ENCODE measurements around the gene GUCA1C. TPM values are rescaled to one million over a fixed set of nuclear protein-coding genes. Genes with fewer than 3 reads are reported as not detected.

GUCA1C gene
- total and polyA plus RNA-seq, 9 of the 15 experiments (the other 6 are each of a cell fraction or from before 2014, with no cell fraction given), result not detected

DNA sequence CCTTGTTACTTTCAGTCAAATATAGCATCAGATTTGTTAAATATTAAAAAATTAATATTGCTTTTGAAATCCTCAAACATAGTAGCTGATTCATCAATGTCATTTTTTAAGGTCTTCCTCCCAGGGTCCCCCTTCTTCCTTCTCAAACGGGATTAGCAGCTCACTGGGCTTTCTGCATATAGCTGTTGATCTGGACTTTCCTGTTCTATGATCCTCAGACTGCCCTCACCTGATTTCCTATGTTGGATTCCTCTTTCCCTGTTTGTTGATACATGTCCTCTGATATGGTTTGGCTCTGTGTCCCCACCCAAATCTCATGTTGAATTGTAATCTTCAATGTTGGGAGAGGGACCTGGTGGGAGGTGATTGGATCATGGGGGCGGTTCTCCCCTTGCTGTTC lies 5.8 kb downstream of the GUCA1C start:
- Histone ChIP-seq H3K9me3 (replicated peaks; ENCODE audit: control insufficient read depth, insufficient read depth, low read depth, low read length) (no peaks in the 10 kb centered on the region), H3K36me3 (ENCODE audit: control insufficient read depth, insufficient read depth, low read length) (no peaks in the 10 kb centered on the region), H3K4me2 (ENCODE audit: insufficient read depth, low read length) (no peak overlapping the region), H4K20me1 (replicated peaks; ENCODE audit: control insufficient read depth, insufficient read depth, low read length) (no peaks in the 10 kb centered on the region), H3K9ac (ENCODE audit: insufficient read depth in 1 of 2, low read depth in 2 of 2, low read length in 2 of 2) (no peak overlapping the region), H2AFZ (ENCODE audit: low read depth, low read length) (no peak overlapping the region), H3K27ac (ENCODE audit: extremely low read depth, low read depth, low read length) (no peak overlapping the region), H3K4me1 (replicated peaks in 1 of 2; ENCODE audit: control insufficient read depth in 2 of 2, insufficient read depth in 2 of 2, low read length in 2 of 2) (no peaks in the 10 kb centered on the region), H3K4me3 (no peak overlapping the region), H3K9me1 (ENCODE audit: control insufficient read depth, insufficient read depth, low read length) (no peaks in the 10 kb centered on the region), H3K27me3 (ENCODE audit: control insufficient read depth in 2 of 2, insufficient read depth in 2 of 2, low read length in 2 of 2) (no peaks in the 10 kb centered on the region), H3K79me2 (ENCODE audit: control insufficient read depth, insufficient read depth, low read length) (no peaks in the 10 kb centered on the region)
- WGBS (ENCODE audit: insufficient coverage, low coverage, missing lambda C conversion rate), result 0% methylated on average over 2 of the region's 2 CpGs
- BruUV-seq (replicated peaks), result no TSS peak
- intact Hi-C loops (cut with micrococcal nuclease) (no loop called here), in situ Hi-C loops (cut with MboI) (no loop called here)
- POLR2A ChIA-PET, result no interaction called here
- DNase-seq (ENCODE audit: extremely low read depth in 1 of 4, low spot score in 3 of 4) (no peak), FAIRE-seq (no peak), ATAC-seq (no peak)
- CTCF ChIA-PET (ENCODE audit: low intra/inter-chr PET ratio), result no interaction called here
- TF ChIP-seq PTBP1 (IDR thresholded peaks at IDR 0.05; ENCODE audit: low read depth, low read length) (no peak), ZNF639 (CRISPR knock-in tag; conservative IDR thresholded peaks at IDR 0.05 in 1 of 2, IDR thresholded peaks at IDR 0.05 in 1 of 2) (no peak), CREM (IDR thresholded peaks at IDR 0.05; ENCODE audit: low read depth) (no peak), TGIF2 (CRISPR knock-in tag; IDR thresholded peaks at IDR 0.05) (no peak), ZFP1 (CRISPR knock-in tag; IDR thresholded peaks at IDR 0.05) (no peak), ZNF740 (CRISPR knock-in tag; IDR thresholded peaks at IDR 0.05) (no peak), ZNF740 (tag; IDR thresholded peaks at IDR 0.05) (no peak), ZNF717 (CRISPR knock-in tag; IDR thresholded peaks at IDR 0.05) (no peak), ZNF140 (CRISPR knock-in tag; IDR thresholded peaks at IDR 0.05) (no peak), RBBP5 (IDR thresholded peaks at IDR 0.05; ENCODE audit: borderline replicate concordance, insufficient read depth, low read length, poor library complexity, severe bottlenecking) (no peak)
- TF ChIP-seq, protein P1, sequence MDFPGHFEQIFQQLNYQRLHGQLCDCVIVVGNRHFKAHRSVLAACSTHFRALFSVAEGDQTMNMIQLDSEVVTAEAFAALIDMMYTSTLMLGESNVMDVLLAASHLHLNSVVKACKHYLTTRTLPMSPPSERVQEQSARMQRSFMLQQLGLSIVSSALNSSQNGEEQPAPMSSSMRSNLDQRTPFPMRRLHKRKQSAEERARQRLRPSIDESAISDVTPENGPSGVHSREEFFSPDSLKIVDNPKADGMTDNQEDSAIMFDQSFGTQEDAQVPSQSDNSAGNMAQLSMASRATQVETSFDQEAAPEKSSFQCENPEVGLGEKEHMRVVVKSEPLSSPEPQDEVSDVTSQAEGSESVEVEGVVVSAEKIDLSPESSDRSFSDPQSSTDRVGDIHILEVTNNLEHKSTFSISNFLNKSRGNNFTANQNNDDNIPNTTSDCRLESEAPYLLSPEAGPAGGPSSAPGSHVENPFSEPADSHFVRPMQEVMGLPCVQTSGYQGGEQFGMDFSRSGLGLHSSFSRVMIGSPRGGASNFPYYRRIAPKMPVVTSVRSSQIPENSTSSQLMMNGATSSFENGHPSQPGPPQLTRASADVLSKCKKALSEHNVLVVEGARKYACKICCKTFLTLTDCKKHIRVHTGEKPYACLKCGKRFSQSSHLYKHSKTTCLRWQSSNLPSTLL (IDR thresholded peaks at IDR 0.05), result no peak
- TF ChIP-seq, protein P2, sequence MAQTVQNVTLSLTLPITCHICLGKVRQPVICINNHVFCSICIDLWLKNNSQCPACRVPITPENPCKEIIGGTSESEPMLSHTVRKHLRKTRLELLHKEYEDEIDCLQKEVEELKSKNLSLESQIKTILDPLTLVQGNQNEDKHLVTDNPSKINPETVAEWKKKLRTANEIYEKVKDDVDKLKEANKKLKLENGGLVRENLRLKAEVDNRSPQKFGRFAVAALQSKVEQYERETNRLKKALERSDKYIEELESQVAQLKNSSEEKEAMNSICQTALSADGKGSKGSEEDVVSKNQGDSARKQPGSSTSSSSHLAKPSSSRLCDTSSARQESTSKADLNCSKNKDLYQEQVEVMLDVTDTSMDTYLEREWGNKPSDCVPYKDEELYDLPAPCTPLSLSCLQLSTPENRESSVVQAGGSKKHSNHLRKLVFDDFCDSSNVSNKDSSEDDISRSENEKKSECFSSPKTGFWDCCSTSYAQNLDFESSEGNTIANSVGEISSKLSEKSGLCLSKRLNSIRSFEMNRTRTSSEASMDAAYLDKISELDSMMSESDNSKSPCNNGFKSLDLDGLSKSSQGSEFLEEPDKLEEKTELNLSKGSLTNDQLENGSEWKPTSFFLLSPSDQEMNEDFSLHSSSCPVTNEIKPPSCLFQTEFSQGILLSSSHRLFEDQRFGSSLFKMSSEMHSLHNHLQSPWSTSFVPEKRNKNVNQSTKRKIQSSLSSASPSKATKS (CRISPR knock-in tag; IDR thresholded peaks at IDR 0.05), result no peak

All from K562 (cell line).